ENCODE results near the gene PEX5L. TPM values are rescaled to one million over a fixed set of nuclear protein-coding genes. Genes with fewer than 3 reads are reported as not detected.

Gene PEX5L
- total RNA-seq, 2 donors from 2014 or later: not detected

DNA sequence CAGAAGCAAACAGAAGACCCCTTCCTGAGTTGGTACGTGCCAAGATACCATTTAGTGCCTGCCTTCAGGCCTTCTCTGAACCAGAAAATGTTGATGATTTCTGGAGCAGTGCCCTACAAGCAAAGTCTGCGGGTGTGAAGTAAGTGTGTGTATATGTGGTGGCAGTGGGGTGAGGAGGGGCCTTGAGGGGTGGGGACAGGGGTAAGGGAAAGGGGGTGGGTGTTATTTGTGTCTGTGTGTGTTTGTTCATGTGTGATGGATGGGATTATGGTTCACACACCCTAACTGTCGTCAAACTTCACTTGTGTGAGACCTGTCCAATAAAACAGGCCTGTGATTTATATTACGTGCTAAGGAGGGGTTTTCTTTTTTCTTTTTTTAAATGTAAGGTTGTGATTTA is 291.7 kb downstream of the PEX5L start:
- peaks cover 11% of the 10 kb centered on the region for H3K36me3 ChIP-seq
- no peaks in the 10 kb centered on the region for H3K4me1 ChIP-seq (ENCODE audit: control insufficient read depth in 1 of 2, low read depth in 2 of 2)
- no peak overlapping the region for H3K27ac ChIP-seq
- DNase-seq (ENCODE audit: low spot score) (no peak), ATAC-seq (ENCODE audit: insufficient number of reproducible peaks, low FRiP score, low read depth) (no peak)
- H3K9me3 ChIP-seq: no peaks in the 10 kb centered on the region
- TF ChIP-seq, protein P1, sequence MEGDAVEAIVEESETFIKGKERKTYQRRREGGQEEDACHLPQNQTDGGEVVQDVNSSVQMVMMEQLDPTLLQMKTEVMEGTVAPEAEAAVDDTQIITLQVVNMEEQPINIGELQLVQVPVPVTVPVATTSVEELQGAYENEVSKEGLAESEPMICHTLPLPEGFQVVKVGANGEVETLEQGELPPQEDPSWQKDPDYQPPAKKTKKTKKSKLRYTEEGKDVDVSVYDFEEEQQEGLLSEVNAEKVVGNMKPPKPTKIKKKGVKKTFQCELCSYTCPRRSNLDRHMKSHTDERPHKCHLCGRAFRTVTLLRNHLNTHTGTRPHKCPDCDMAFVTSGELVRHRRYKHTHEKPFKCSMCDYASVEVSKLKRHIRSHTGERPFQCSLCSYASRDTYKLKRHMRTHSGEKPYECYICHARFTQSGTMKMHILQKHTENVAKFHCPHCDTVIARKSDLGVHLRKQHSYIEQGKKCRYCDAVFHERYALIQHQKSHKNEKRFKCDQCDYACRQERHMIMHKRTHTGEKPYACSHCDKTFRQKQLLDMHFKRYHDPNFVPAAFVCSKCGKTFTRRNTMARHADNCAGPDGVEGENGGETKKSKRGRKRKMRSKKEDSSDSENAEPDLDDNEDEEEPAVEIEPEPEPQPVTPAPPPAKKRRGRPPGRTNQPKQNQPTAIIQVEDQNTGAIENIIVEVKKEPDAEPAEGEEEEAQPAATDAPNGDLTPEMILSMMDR (IDR thresholded peaks at IDR 0.05): no peak
- H3K27me3 ChIP-seq (replicated peaks; ENCODE audit: insufficient read depth): no peaks in the 10 kb centered on the region
- H3K4me3 ChIP-seq: no peak overlapping the region

All from thoracic aorta (tissue), 2 donors.